ENCODE data around the gene SASH1. TPM values are rescaled to one million over a fixed set of nuclear protein-coding genes. Genes with fewer than 3 reads are reported as not detected.

SASH1 gene
- total RNA-seq, 1 donor from 2014 or later: 10.6 TPM

DNA sequence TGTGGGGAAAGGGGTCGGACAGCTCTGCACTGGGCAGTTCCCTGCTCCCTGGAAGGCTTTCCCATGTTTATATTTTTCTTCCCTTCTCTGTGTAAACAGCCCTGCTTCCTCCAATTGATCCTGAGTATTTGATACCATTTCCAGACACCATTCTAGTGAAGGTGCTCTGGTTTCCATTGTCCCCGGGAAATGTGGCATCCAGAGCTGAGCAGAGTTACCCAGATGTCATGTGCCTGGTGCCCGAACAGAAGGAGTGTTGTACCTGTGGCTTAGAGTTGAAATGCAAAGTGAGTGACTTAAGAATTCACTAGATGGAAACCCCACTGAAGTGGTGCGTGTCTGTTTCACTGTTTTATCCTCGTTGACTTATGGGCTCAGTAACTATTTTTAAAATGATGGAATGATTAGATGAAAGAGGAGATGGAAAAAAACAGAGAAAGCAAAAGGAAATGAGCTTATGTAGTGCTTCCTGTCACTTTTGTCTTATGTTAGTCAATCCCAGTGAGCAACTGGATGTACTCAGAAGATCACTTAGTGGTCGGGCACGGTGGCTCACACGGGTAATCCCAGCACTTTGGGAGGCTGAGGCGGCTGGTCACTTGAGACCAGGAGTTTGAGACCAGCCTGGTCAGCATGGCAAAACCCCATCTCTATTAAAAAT, 83.8 kb downstream of the SASH1 start:
- no peak overlapping the region for H3K4me3 ChIP-seq (ENCODE audit: low read depth, low read length)
- no peak for DNase-seq (ENCODE audit: low read depth)
- TF ChIP-seq, protein P1, sequence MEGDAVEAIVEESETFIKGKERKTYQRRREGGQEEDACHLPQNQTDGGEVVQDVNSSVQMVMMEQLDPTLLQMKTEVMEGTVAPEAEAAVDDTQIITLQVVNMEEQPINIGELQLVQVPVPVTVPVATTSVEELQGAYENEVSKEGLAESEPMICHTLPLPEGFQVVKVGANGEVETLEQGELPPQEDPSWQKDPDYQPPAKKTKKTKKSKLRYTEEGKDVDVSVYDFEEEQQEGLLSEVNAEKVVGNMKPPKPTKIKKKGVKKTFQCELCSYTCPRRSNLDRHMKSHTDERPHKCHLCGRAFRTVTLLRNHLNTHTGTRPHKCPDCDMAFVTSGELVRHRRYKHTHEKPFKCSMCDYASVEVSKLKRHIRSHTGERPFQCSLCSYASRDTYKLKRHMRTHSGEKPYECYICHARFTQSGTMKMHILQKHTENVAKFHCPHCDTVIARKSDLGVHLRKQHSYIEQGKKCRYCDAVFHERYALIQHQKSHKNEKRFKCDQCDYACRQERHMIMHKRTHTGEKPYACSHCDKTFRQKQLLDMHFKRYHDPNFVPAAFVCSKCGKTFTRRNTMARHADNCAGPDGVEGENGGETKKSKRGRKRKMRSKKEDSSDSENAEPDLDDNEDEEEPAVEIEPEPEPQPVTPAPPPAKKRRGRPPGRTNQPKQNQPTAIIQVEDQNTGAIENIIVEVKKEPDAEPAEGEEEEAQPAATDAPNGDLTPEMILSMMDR (conservative IDR thresholded peaks at IDR 0.05; ENCODE audit: low read depth, low read length): no peak

DNA sequence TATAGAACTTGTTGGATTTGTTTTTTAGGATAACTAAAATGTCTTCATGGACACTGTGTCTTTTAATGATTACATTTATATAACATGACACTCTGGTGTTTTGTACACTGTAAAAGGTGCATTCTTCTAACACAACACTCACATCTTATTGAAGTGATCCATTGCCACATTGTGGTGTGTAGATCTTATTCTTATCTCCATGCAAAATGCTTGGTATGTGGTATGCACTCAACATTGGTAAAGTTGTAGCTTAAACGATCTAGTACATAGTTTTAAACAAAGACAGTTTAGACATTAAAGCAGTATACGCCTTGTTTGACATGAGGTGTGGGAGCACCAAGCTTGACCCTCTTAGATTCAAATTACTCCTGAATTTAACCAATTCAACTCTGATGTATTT, 84.7 kb downstream of the SASH1 start:
- no peak for DNase-seq (ENCODE audit: low read depth)
- TF ChIP-seq, protein P1 (conservative IDR thresholded peaks at IDR 0.05; ENCODE audit: low read depth, low read length): no peak

DNA sequence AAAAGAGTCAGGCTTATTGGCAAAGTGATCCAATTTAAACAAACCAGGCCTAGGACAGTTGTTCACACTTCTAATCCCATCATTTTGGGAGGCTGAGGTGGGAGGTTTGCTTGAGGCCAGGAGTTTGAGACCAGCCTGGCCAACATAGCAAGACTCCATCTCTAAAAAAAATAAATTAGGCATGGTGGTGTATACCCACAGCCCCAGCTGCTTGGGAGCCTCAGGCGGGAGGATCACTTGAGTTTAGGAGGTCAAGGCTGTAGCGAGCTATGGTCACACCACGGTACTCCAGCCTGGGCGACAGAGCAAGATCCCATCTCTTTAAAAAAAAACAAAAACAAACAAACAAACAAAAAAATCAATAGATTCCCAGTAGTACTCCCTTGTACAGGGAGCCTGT, 86.8 kb downstream of the SASH1 start:
- no peak overlapping the region for H3K4me3 ChIP-seq (ENCODE audit: low read depth, low read length)
- no peak for DNase-seq (ENCODE audit: low read depth)
- TF ChIP-seq, protein P1 (conservative IDR thresholded peaks at IDR 0.05; ENCODE audit: low read depth, low read length): no peak

More for the DNA sequence above, 84.7 kb downstream of the SASH1 start:
- no peak overlapping the region for H3K4me3 ChIP-seq (ENCODE audit: low read depth, low read length)

DNA sequence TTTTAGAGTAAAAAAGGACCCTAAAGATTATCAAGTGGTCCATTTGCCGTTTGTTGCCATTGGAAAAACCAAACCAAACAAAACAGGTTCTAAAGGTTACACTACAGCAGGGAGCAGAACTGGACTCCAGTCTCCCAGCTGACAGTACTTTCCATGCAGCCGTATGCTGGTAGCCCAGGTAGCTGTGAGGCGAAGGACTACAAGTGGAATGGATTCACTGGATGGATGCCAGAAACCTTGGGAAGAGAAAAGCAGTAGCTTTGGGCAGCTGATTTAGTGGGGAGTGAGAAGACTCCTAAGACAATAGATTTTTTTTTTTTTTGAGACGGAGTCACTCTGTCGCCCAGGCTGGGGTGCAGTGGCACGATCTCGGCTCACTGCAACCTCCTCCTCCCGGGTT, 88.3 kb downstream of the SASH1 start:
- TF ChIP-seq, protein P1 (conservative IDR thresholded peaks at IDR 0.05; ENCODE audit: low read depth, low read length): no peak

DNA sequence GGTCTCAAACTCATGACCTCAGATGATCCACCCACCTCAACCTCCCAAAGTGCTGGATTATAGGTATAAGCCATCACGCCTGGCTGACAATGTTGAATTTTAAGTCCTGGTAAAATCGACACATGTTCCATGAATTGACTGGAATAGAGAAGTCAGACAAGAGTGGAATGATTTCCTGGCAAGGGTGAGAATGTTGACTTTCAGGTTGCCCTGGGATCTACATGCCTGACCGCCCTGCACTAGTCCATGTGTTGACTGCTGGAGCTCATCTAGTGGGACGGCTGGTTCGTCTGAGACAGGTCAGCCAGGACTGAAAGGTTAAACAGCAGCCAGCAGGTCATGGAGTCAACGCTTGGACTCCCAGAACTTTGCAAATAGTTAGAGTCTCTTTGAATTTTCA, 88.8 kb downstream of the SASH1 start:
- H3K4me3 ChIP-seq (ENCODE audit: low read depth, low read length): no peak overlapping the region
- DNase-seq (ENCODE audit: low read depth): peak; percentile 87
- TF ChIP-seq, protein P1 (conservative IDR thresholded peaks at IDR 0.05; ENCODE audit: low read depth, low read length): no peak

More for the DNA sequence above, 88.3 kb downstream of the SASH1 start:
- no peak for DNase-seq (ENCODE audit: low read depth)
- H3K4me3 ChIP-seq (ENCODE audit: low read depth, low read length): no peak overlapping the region

DNA sequence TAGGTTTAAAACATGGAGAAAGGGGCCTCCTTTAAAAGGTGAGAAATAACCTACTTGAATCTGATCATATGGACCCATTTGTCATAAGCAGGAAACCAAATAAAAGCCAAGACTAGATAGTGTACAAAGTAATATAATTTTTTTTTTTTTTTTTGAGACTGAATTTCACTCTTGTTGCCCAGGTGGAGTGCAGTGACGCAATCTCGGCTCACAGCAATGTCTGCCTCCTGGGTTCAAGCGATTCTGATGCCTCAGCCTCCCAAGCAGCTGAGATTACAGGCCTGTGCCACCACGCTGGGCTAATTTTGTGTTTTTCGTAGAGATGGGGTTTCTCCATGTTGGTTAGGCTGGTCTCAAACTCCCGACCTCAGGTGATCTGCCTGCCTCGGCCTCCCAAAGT, 89.2 kb downstream of the SASH1 start:
- TF ChIP-seq, protein P1 (conservative IDR thresholded peaks at IDR 0.05; ENCODE audit: low read depth, low read length): no peak

More for the DNA sequence above, 89.2 kb downstream of the SASH1 start:
- H3K4me3 ChIP-seq (ENCODE audit: low read depth, low read length): no peak overlapping the region
- no peak for DNase-seq (ENCODE audit: low read depth)
